A673 (cell line): ENCODE results near the gene KIF26B. TPM values are rescaled to one million over a fixed set of nuclear protein-coding genes. Genes with fewer than 3 reads are reported as not detected.

ENCODE experiments used
- BruUV-seq: library from RNA; stranded (reverse); fragments of 400-500 nt; replicated peaks from 2 replicates; lab custom pipeline; 2021; lab: Mats Ljungman, UMichigan
- CTCF ChIA-PET: fragments of 300-600 bp; sonication (Branson Sonifier 250); formaldehyde crosslinking; loops from one replicate; lab custom pipeline; 2022; ENCODE audit warnings: antibody characterized with exemption; lab: Charles Lee
- POLR2A ChIA-PET: fragments of 300-600 bp; sonication (Branson Sonifier 250); formaldehyde crosslinking; loops from one replicate; lab custom pipeline; 2022; ENCODE audit warnings: antibody characterized with exemption; ENCODE audit not compliant: low non-redundant PET; lab: Charles Lee
- DNase-seq: peaks from one replicate; pipeline ENCODE4 v3.0.0-alpha.2; 2015; ENCODE audit warnings: low spot score
- H3K27ac ChIP-seq: fragments of 200-600 bp; sonication (generic); 2 replicates; pipeline ENCODE4 v1.5.1; 2016; ENCODE audit warnings: mixed run types, low read depth, mild to moderate bottlenecking, mixed read lengths, antibody characterized with exemption, low read length; ENCODE audit not compliant: poor library complexity, severe bottlenecking
- H3K27me3 ChIP-seq: fragments of 200-600 bp; sonication (generic); replicated peaks from 2 replicates; pipeline ENCODE4 v1.6.1; 2017; ENCODE audit warnings: mixed run types, low read depth, mild to moderate bottlenecking, mixed read lengths, antibody characterized with exemption, low read length; ENCODE audit not compliant: insufficient read depth, poor library complexity
- H3K36me3 ChIP-seq: fragments of 200-600 bp; sonication (generic); 2 replicates; pipeline ENCODE4 v1.6.1; 2016; ENCODE audit warnings: mixed run types, mild to moderate bottlenecking, mixed read lengths, antibody characterized with exemption, low read length; ENCODE audit not compliant: insufficient read depth, poor library complexity, severe bottlenecking
- H3K4me1 ChIP-seq: fragments of 200-600 bp; sonication (generic); 2 replicates; pipeline ENCODE4 v1.6.1; 2017; ENCODE audit warnings: mixed run types, mild to moderate bottlenecking, mixed read lengths, antibody characterized with exemption, low read length; ENCODE audit not compliant: insufficient read depth, poor library complexity, severe bottlenecking
- H3K4me3 ChIP-seq: fragments of 200-600 bp; sonication (generic); 2 replicates; pipeline ENCODE4 v1.5.1; 2016; ENCODE audit warnings: low read depth, mixed run types, mild to moderate bottlenecking, mixed read lengths, low read length; ENCODE audit not compliant: poor library complexity, severe bottlenecking
- H3K9me3 ChIP-seq: fragments of 200-600 bp; sonication (generic); 2 replicates; pipeline ENCODE4 v1.6.1; 2016; ENCODE audit warnings: mixed run types, low read depth, mild to moderate bottlenecking, mixed read lengths, antibody characterized with exemption, low read length; ENCODE audit not compliant: poor library complexity, severe bottlenecking
- EZH2 ChIP-seq: fragments of 200-600 bp; sonication (generic); IDR thresholded peaks from 2 replicates; pipeline ENCODE4 v1.6.1; 2017; ENCODE audit warnings: borderline replicate concordance, low read depth, mild to moderate bottlenecking, mixed read lengths, antibody characterized with exemption, low read length; ENCODE audit not compliant: poor library complexity, severe bottlenecking
- intact Hi-C: fragments of 100-400 bp; cut with micrococcal nuclease; formaldehyde crosslinking; loops from one replicate; pipeline ENCODE4 v1.10.0; 2022; ENCODE audit not compliant: unreplicated experiment
- total RNA-seq: library from RNA; stranded (reverse); gene quantifications from 2 replicates; pipeline ENCODE4 v1.2.3, GENCODE V29; 2021
- TF ChIP-seq, protein P1 (sequence below): fragments of 300-800, 200-600 bp; sonication (generic); conservative IDR thresholded peaks from 2 replicates; pipeline ENCODE4 v1.5.1; 2017; ENCODE audit warnings: low read depth, mild to moderate bottlenecking, antibody characterized with exemption, low read length, moderate library complexity, mixed read lengths

KIF26B gene
- total RNA-seq, 1 experiment from 2014 or later: not detected

DNA sequence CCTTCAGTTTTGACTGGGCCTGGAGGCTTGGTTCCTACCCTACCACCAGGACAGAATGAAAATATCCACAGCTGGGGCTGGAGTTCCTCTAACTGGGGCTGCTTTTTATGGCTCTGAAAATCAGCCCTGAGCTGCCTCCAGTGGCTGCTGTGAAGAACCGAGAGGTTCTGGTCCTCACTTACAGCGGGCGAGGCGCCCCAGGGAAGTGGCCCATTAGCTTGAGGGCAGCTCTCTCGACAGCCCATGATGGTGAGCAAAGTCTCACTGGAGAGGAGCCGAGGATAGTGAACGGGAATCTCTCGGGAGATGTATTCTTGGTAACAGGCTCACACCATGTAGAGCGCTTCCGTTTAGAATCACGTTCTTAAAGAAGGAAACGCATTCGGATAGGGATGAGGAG lies 459.7 kb downstream of the KIF26B start:
- TF ChIP-seq, protein P1, sequence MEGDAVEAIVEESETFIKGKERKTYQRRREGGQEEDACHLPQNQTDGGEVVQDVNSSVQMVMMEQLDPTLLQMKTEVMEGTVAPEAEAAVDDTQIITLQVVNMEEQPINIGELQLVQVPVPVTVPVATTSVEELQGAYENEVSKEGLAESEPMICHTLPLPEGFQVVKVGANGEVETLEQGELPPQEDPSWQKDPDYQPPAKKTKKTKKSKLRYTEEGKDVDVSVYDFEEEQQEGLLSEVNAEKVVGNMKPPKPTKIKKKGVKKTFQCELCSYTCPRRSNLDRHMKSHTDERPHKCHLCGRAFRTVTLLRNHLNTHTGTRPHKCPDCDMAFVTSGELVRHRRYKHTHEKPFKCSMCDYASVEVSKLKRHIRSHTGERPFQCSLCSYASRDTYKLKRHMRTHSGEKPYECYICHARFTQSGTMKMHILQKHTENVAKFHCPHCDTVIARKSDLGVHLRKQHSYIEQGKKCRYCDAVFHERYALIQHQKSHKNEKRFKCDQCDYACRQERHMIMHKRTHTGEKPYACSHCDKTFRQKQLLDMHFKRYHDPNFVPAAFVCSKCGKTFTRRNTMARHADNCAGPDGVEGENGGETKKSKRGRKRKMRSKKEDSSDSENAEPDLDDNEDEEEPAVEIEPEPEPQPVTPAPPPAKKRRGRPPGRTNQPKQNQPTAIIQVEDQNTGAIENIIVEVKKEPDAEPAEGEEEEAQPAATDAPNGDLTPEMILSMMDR: no peak
- no peak for TF ChIP-seq EZH2
- Histone ChIP-seq H3K27ac (no peak overlapping the region), H3K36me3 (no peaks in the 10 kb centered on the region), H3K9me3 (no peaks in the 10 kb centered on the region), H3K27me3 (peaks cover 21% of the 10 kb centered on the region), H3K4me3 (no peak overlapping the region), H3K4me1 (no peaks in the 10 kb centered on the region)
- POLR2A ChIA-PET: no interaction called here
- intact Hi-C loops: no loop called here
- BruUV-seq: no TSS peak
- no peak for DNase-seq
- CTCF ChIA-PET: no interaction called here

- TF ChIP-seq EZH2: no peak
- TF ChIP-seq, protein P1: no peak
- no peaks in the 10 kb centered on the region for H3K9me3 ChIP-seq
- no peak overlapping the region for H3K27ac ChIP-seq
- CTCF ChIA-PET: no interaction called here
- DNase-seq: no peak
- POLR2A ChIA-PET: no interaction called here
- intact Hi-C loops: no loop called here
- H3K36me3 ChIP-seq: no peaks in the 10 kb centered on the region
- H3K27me3 ChIP-seq: peaks cover 16% of the 10 kb centered on the region
- BruUV-seq: no TSS peak
- no peaks in the 10 kb centered on the region for H3K4me1 ChIP-seq
- H3K4me3 ChIP-seq: no peak overlapping the region
Measured at GRCh38 chr1:245615001-245615400, 460.2 kb downstream of the KIF26B start.

- no peaks in the 10 kb centered on the region for H3K9me3 ChIP-seq
- TF ChIP-seq, protein P1: no peak
- no peak for TF ChIP-seq EZH2
- no TSS peak for BruUV-seq
Measured at GRCh38 chr1:245621589-245621988, 466.8 kb downstream of the KIF26B start.

More at GRCh38 chr1:245621589-245621988, 466.8 kb downstream of the KIF26B start:
- POLR2A ChIA-PET: no interaction called here
- intact Hi-C loops: no loop called here
- H3K27ac ChIP-seq: no peak overlapping the region
- no peak overlapping the region for H3K4me3 ChIP-seq
- CTCF ChIA-PET: no interaction called here
- no peak for DNase-seq
- H3K4me1 ChIP-seq: no peaks in the 10 kb centered on the region
- H3K36me3 ChIP-seq: no peaks in the 10 kb centered on the region
- H3K27me3 ChIP-seq: peaks cover 4% of the 10 kb centered on the region
